ENCODE data around the gene BEX5. TPM values are rescaled to one million over a fixed set of nuclear protein-coding genes. Genes with fewer than 3 reads are reported as not detected.
"Not testable (repeated sequence)": the region's sequence is repeated elsewhere in the genome, so short reads cannot be mapped to it uniquely, and the experiment has no call there.

Gene BEX5
- total RNA-seq (ENCODE audit: low replicate concordance) = 3.4 and 22.0 TPM in 2 replicates
- long read RNA-seq, transcript BEX5-201 (3 exons, 857 nt) = major isoform, 10 of 10 reads
- long read RNA-seq, partial matches to known transcripts = 0 of 10 reads
- long read RNA-seq, other reads (novel, unspliced or antisense) = 0 of 10 reads

GRCh38 chrX:102155806-102156179, at the start of gene BEX5:
TSS of gene BEX5 (minus strand) at chrX:102155977. CDS start at chrX:102154265, 1,712 bp downstream.
- TF ChIP-seq, protein P1, sequence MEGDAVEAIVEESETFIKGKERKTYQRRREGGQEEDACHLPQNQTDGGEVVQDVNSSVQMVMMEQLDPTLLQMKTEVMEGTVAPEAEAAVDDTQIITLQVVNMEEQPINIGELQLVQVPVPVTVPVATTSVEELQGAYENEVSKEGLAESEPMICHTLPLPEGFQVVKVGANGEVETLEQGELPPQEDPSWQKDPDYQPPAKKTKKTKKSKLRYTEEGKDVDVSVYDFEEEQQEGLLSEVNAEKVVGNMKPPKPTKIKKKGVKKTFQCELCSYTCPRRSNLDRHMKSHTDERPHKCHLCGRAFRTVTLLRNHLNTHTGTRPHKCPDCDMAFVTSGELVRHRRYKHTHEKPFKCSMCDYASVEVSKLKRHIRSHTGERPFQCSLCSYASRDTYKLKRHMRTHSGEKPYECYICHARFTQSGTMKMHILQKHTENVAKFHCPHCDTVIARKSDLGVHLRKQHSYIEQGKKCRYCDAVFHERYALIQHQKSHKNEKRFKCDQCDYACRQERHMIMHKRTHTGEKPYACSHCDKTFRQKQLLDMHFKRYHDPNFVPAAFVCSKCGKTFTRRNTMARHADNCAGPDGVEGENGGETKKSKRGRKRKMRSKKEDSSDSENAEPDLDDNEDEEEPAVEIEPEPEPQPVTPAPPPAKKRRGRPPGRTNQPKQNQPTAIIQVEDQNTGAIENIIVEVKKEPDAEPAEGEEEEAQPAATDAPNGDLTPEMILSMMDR (conservative IDR thresholded peaks at IDR 0.05) = no peak
- Mint-ChIP-seq H3K4me3 (peak within 1 kb of the TSS; percentile 96), H3K9me3 (no peaks in the 10 kb centered on the region), H3K36me3 (no peaks in the 10 kb centered on the region), H3K27ac (peak within 1 kb of the TSS; percentile 96), H3K27me3 (peaks cover 20% of the 10 kb centered on the region), H3K4me1 (ENCODE audit: unreplicated experiment) (no peaks in the 10 kb centered on the region)
- no peak for DNase-seq (ENCODE audit: extremely low spot score, unreplicated experiment)

GRCh38 chrX:102185967-102186720, 30.4 kb upstream of the BEX5 start:
- Mint-ChIP-seq H3K27me3 (no peaks in the 10 kb centered on the region), H3K36me3 (no peaks in the 10 kb centered on the region), H3K4me3 (no peak overlapping the region), H3K27ac (no peak overlapping the region), H3K9me3 (peaks cover 4% of the 10 kb centered on the region), H3K4me1 (ENCODE audit: unreplicated experiment) (no peaks in the 10 kb centered on the region)
- TF ChIP-seq, protein P1 (conservative IDR thresholded peaks at IDR 0.05) = no peak
- no peak for DNase-seq (ENCODE audit: extremely low spot score, unreplicated experiment)

GRCh38 chrX:102154900-102155805, 624 bp downstream of the BEX5 start:
- H3K9me3 Mint-ChIP-seq = no peaks in the 10 kb centered on the region
- H3K4me3 Mint-ChIP-seq = peak overlapping the region; percentile 96
- peaks cover 20% of the 10 kb centered on the region for H3K27me3 Mint-ChIP-seq

DNA sequence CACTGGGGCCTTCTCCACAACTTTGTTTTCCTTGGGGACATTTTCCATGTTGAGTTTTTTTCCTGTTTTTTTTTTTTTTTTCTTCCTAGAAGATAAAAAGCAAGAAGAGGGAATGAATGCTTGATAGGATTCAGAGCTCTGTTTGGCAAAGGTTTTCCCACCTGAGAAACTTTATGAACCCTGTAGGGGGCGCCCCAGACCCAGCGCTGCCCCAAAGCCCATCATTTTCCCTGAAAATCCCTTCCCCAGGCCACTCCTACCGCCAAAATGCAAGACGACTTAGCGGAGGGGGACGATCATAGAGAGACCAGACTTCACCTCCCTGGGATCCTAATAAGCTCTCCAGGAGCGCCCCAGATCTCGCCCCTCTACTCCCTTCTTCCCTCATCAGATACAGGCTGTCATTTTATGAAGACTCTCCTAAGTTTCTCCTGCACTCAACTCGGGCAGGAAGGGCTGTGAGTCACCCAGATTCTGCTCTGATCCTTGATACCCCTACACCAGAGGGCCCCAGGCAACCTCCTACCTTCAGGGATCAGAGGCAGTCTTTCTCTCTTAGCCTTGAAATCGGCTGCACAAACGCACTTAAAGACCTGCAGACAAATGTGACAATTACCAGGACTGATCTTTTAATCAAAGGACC, 1.4 kb downstream of the BEX5 start:
- Mint-ChIP-seq H3K4me3 (peak overlapping the region; percentile 96), H3K9me3 (no peaks in the 10 kb centered on the region), H3K27me3 (peaks cover 20% of the 10 kb centered on the region), H3K27ac (no peak overlapping the region), H3K4me1 (ENCODE audit: unreplicated experiment) (no peaks in the 10 kb centered on the region), H3K36me3 (no peaks in the 10 kb centered on the region)
- TF ChIP-seq, protein P1 (conservative IDR thresholded peaks at IDR 0.05) = peak; percentile 63
- DNase-seq (ENCODE audit: extremely low spot score, unreplicated experiment) = no peak

More at GRCh38 chrX:102154900-102155805, 624 bp downstream of the BEX5 start:
- Mint-ChIP-seq H3K27ac (peak overlapping the region; percentile 96), H3K4me1 (ENCODE audit: unreplicated experiment) (no peaks in the 10 kb centered on the region), H3K36me3 (no peaks in the 10 kb centered on the region)
- TF ChIP-seq, protein P1 (conservative IDR thresholded peaks at IDR 0.05) = no peak
- no peak for DNase-seq (ENCODE audit: extremely low spot score, unreplicated experiment)

- not testable (repeated sequence) for H3K4me1 Mint-ChIP-seq (ENCODE audit: unreplicated experiment); H3K36me3 Mint-ChIP-seq; H3K27me3 Mint-ChIP-seq; H3K4me3 Mint-ChIP-seq; DNase-seq (ENCODE audit: extremely low spot score, unreplicated experiment); H3K27ac Mint-ChIP-seq; H3K9me3 Mint-ChIP-seq
Observed at GRCh38 chrX:102142274-102142673, 13.5 kb downstream of the BEX5 start, which contains the start of gene TCEAL6. TSS of gene TCEAL6 (minus strand) at chrX:102142481.

- H3K4me1 Mint-ChIP-seq (ENCODE audit: unreplicated experiment); H3K36me3 Mint-ChIP-seq; H3K27ac Mint-ChIP-seq; H3K4me3 Mint-ChIP-seq; H3K9me3 Mint-ChIP-seq; DNase-seq (ENCODE audit: extremely low spot score, unreplicated experiment); H3K27me3 Mint-ChIP-seq: not testable (repeated sequence)
Observed at GRCh38 chrX:102141631-102142030, 14.1 kb downstream of the BEX5 start.

DNA sequence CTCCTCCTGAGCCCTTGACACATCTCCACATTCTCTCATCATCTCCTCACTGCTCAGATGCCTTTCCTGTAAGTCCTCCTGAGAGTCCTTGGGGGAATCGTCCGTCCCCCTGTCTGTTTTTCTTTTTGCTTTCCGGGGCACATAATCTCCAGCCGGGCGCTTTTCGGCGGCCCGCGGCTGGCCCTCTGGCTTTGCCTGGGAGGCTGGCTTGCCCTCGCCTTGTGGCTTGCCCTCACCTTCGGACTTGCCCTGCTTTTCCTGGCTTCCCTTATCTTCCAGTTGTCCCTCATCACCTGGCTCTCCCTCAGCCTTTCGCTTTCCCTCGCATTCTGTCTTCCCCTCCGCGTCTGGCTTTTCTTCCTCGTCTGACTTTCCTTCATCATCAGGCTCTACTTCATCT, 14.9 kb downstream of the BEX5 start:
- not testable (repeated sequence) for H3K27me3 Mint-ChIP-seq; H3K36me3 Mint-ChIP-seq; H3K27ac Mint-ChIP-seq; H3K4me1 Mint-ChIP-seq (ENCODE audit: unreplicated experiment); H3K9me3 Mint-ChIP-seq; DNase-seq (ENCODE audit: extremely low spot score, unreplicated experiment); H3K4me3 Mint-ChIP-seq
